ENCODE measurements around the gene HSPA1B.

The HSPA1B gene

DNA sequence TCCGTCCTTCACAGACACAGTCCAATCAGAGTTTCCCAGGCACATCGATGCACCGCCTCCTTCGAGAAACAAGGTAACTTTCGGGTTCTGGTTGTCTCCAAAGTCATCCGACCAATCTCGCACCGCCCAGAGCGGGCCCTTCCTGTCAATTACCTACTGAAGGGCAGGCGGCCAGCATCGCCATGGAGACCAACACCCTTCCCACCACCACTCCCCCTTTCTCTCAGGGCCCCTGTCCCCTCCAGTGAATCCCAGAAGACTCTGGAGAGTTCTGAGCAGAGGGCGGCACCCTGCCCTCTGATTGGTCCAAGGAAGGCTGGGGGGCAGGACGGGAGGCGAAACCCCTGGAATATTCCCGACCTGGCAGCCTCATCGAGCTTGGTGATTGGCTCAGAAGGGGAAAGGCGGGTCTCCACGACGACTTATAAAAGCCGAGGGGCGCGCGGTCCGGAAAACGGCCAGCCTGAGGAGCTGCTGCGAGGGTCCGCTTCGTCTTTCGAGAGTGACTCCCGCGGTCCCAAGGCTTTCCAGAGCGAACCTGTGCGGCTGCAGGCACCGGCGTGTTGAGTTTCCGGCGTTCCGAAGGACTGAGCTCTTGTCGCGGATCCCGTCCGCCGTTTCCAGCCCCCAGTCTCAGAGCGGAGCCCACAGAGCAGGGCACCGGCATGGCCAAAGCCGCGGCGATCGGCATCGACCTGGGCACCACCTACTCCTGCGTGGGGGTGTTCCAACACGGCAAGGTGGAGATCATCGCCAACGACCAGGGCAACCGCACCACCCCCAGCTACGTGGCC is at the start of gene HSPA1B:
TSS of gene HSPA1B (plus strand) at position 453 of the 794 bp plus-strand sequence. CDS start at position 666, 213 bp downstream.
- peaks cover 40% of the 10 kb centered on the region for H3K4me1 Mint-ChIP-seq (ENCODE audit: low read depth)
- peak within 1 kb of the TSS; percentile 97 for H3K4me3 Mint-ChIP-seq
- peak; percentile 98 for DNase-seq (ENCODE audit: low spot score)
- peak within 1 kb of the TSS; percentile 99 for H3K27ac Mint-ChIP-seq
- no peaks in the 10 kb centered on the region for H3K27me3 Mint-ChIP-seq (ENCODE audit: low read depth)
- peaks cover 13% of the 10 kb centered on the region for H3K36me3 Mint-ChIP-seq (ENCODE audit: low read depth)
- H3K9me3 Mint-ChIP-seq, result no peaks in the 10 kb centered on the region

DNA sequence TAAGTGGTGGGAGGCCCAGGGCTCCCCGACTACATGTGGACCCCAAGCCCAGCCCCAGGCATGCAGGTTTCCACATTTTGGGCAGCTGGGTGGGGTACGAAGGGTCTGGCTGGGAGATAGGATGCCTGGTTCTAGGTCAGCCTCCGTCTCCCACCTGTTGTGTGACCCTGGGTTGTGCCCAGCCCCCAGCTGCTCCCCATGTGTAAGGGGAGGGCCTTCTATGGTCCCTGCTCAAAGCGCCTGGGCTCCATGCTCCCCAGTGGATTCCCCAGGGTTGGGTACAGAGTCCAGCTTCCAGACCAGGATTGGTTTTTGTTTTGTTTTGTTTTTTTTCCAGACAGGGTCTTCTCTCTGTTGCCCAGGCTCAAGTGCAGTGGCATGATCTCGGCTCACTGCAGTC is 49.3 kb upstream of the HSPA1B start:
- no peak for DNase-seq (ENCODE audit: low spot score)
- Mint-ChIP-seq H3K4me1 (ENCODE audit: low read depth) (peaks cover 22% of the 10 kb centered on the region), H3K9me3 (no peaks in the 10 kb centered on the region), H3K27ac (no peak overlapping the region), H3K4me3 (no peak overlapping the region), H3K36me3 (ENCODE audit: low read depth) (peaks cover 29% of the 10 kb centered on the region), H3K27me3 (ENCODE audit: low read depth) (no peaks in the 10 kb centered on the region)

DNA sequence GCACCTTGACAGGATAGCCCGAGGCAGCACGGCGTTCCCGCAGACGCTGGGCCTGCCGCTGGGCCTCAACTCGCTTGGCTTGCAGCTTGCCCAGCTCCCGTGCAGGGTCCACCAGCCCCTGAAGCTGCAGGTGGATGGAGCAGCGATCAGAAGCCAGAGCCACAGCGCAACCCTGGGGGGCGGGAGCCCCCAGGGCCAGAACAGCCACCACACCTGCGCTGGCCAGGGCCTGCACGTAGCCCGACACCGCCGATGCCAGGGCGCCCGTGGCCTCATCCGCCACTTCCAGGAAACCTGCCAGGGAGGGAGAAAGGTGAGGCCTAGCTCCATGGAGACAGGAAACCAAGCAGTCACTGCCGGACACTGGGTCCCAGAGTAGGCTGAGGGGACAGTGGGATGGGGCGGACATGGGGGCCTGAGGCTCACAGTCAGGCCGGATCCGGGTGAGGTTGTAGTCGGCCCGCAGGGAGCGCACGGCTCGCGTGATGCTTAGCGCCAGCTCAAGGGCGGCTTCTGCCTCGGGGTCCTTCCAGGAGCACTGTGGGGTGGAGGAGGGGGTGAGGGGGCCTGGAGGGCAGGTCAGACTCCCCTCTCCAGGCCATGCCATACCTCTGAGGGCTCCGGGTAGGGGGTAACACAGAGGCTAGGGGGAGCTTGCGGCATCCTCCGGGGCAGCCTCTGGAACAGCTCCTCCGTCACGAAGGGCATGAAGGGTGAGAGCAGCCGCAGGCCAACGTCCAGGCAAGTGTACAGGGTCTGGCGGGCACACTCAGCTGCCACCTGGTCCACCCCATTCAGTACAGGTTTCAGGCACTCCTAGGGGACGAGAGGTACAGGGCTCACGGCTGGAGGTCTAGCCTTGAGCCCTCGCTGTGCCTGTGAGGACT is 48.3 kb upstream of the HSPA1B start:
- no peak overlapping the region for H3K4me3 Mint-ChIP-seq
- DNase-seq (ENCODE audit: low spot score), result no peak
- H3K9me3 Mint-ChIP-seq, result no peaks in the 10 kb centered on the region
- H3K27ac Mint-ChIP-seq, result no peak overlapping the region
- peaks cover 33% of the 10 kb centered on the region for H3K36me3 Mint-ChIP-seq (ENCODE audit: low read depth)
- H3K27me3 Mint-ChIP-seq (ENCODE audit: low read depth), result no peaks in the 10 kb centered on the region
- H3K4me1 Mint-ChIP-seq (ENCODE audit: low read depth), result peaks cover 22% of the 10 kb centered on the region

DNA sequence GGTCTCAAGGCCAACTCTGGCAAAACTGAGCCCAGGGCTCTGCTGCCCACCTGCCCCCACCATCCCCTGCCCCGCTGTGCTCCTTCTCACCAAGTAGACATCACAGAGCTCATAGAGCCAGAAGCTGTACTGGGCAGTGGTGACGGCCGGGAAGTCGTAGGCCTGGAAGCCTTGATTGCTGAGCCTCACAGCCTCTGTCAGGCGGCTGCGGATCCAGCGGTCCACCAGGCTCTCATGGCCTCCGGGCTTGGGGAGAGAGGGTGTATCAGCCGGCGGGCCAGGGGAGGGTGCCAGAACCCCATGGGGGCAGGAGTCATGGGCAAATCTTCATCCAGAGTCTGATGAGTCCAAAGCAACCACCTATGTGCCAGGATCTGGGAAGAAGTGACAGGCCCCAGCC is 47.6 kb upstream of the HSPA1B start:
- Mint-ChIP-seq H3K27me3 (ENCODE audit: low read depth) (no peaks in the 10 kb centered on the region), H3K36me3 (ENCODE audit: low read depth) (peaks cover 37% of the 10 kb centered on the region), H3K27ac (no peak overlapping the region), H3K4me3 (no peak overlapping the region), H3K4me1 (ENCODE audit: low read depth) (peaks cover 22% of the 10 kb centered on the region), H3K9me3 (no peaks in the 10 kb centered on the region)
- DNase-seq (ENCODE audit: low spot score), result no peak

DNA sequence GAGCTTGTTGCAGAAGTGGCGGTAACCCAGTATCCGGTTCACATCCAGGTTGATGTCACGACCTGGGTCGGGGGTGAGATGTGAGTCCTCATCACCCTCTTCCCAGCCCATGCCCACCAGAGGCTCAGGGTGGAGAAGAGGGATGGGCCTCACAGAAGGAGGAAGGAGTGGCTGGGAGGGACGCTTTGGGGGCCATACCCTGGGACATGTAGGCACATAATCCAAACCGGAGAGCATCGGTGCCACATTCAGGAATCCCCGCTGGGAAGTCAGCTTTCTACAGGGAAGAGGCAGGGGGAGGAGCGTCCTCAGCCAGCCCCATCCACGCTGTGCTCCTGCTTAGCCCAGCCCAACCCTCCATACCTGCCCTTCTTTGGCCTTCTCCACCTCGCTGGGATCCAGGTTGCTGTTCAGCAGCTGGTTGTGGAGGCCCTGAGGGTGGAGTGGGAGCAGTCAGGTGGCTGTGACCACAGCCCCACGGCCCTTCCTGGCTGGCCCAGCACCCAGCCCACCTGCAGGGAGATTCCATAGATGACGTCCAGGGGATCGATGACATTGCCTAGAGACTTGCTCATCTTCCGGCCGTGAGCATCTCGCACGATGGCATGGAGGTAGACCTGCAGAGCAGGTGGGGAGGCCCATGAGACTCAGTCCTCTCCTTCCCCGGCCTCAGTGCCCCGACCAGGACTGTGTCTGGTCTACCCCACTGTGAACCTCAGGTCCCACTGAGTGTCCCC is 46.9 kb upstream of the HSPA1B start:
- peaks cover 38% of the 10 kb centered on the region for H3K36me3 Mint-ChIP-seq (ENCODE audit: low read depth)
- no peak overlapping the region for H3K27ac Mint-ChIP-seq
- peaks cover 17% of the 10 kb centered on the region for H3K4me1 Mint-ChIP-seq (ENCODE audit: low read depth)
- no peak overlapping the region for H3K4me3 Mint-ChIP-seq
- DNase-seq (ENCODE audit: low spot score), result no peak
- no peaks in the 10 kb centered on the region for H3K9me3 Mint-ChIP-seq
- H3K27me3 Mint-ChIP-seq (ENCODE audit: low read depth), result no peaks in the 10 kb centered on the region

DNA sequence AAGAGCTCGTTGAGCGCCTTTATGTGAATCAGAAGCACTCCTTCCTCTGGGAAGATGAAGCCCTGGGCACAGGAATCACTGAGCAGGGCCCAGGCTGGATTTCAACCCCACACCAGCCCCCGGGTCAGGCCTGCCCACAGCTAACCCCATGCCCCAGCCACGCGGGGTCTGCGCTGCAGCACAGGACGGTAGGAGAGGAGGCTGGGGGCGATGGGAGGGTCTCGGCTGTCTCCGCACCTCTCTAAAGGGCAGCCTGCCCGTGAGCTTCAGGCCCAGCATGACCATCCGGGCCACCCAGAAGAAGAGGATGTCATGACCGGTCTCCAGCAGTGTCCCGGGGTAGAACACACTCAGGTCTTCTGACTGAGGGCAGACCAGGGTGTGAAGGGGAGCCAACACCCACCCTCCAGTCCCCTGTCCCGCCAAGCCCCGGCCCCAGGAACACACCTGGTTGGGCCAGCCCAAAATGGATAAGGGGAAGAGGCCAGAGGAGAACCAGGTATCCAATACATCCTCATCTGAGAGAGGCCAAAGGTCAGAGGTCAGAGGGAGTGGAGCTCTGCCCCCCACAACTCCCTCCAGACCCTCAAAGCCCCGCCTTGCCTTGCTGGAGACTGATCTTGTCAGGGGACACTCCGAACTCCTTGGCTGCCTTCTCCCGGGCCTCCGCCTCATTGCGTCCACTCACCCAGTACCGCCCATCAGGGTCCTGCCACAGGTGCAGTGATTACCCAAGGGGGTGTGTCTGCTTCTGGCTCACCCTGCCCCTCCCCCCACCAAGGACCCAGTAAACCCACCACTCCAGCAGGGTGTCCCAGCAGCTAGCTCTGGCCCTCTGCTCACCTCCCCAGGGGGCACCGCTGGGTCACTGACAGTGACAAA is 46.1 kb upstream of the HSPA1B start:
- DNase-seq (ENCODE audit: low spot score), result no peak
- no peaks in the 10 kb centered on the region for H3K27me3 Mint-ChIP-seq (ENCODE audit: low read depth)
- no peaks in the 10 kb centered on the region for H3K9me3 Mint-ChIP-seq
- peaks cover 13% of the 10 kb centered on the region for H3K4me1 Mint-ChIP-seq (ENCODE audit: low read depth)
- peaks cover 40% of the 10 kb centered on the region for H3K36me3 Mint-ChIP-seq (ENCODE audit: low read depth)
- H3K27ac Mint-ChIP-seq, result no peak overlapping the region
- H3K4me3 Mint-ChIP-seq, result no peak overlapping the region

DNA sequence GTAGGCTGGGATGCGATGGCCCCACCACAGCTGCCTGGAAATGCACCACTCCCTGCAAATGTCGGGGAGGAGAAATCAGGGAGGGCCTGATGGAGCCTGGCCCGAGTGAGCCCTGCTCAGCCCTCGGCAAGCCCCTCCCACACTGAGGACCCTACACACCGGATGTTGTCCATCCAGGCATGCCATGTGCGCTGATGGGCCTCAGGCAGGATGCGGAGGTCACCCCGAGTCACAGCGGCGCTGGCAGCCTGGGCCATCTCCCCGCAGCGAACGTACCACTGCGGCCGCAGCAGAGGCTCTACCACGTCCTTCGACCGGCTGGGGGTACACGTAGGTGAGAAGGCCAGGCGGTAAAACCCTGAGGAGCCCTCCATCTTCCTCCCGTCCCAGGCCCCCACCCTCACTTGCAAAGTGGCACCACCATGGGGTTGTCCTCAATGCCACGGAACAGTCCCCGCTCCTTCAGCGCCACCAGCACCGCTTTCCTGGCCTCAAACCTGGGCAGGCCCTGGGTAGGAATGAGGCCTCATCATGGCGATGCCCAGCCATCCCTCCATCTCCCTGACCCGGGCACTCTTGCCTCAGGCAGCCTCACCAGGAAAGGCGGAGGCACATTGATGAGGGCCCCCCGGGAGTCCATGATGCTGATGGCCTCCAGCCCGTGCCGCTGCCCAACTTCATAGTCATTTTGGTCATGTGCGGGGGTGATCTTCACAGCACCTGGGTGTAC is 45.2 kb upstream of the HSPA1B start:
- peaks cover 6% of the 10 kb centered on the region for H3K4me1 Mint-ChIP-seq (ENCODE audit: low read depth)
- H3K9me3 Mint-ChIP-seq, result no peaks in the 10 kb centered on the region
- no peak overlapping the region for H3K27ac Mint-ChIP-seq
- no peak overlapping the region for H3K4me3 Mint-ChIP-seq
- H3K36me3 Mint-ChIP-seq (ENCODE audit: low read depth), result peaks cover 37% of the 10 kb centered on the region
- DNase-seq (ENCODE audit: low spot score), result no peak
- H3K27me3 Mint-ChIP-seq (ENCODE audit: low read depth), result no peaks in the 10 kb centered on the region

DNA sequence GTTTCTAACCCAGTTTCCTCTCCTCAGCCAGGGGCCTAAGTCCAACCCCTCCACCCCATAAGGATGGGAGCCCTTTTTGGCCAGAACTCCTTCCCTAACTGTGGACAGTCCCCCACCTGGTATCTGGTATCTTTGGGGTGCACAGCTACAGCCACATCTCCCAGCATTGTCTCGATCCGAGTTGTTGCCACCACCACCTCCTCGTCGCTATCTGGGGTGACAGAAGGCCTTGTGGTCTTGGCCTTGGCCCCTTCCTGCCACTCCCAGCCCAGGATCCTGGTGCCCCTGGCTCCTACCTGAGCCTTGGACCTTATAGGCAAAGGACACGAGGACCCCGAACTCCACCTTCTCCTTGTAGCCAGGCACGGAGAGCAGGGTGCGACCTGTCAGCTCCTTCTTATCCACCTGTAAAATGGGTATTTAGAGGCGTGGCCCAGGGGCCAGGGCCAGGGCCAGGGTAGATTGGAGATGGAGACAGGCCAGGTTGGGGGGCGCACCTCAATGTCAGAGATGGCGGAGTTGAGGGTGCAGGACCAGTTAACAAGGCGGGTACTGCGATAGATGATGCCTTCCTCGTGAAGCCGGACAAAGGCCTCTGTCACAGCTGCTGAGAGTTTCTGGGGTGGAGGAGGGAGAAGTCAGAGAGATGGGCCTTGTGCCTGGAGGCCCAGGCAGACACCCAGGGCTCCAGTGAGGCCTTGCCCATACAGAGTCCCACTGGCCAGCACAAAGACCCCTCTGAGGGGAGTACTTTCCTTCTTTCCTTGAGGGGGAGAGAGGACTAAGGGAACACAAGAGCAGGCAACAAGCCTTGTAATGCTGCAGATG is 43.2 kb upstream of the HSPA1B start:
- Mint-ChIP-seq H3K36me3 (ENCODE audit: low read depth) (peaks cover 35% of the 10 kb centered on the region), H3K4me3 (no peak overlapping the region), H3K4me1 (ENCODE audit: low read depth) (no peaks in the 10 kb centered on the region), H3K27ac (peak overlapping the region; percentile 12), H3K9me3 (no peaks in the 10 kb centered on the region), H3K27me3 (ENCODE audit: low read depth) (no peaks in the 10 kb centered on the region)
- DNase-seq (ENCODE audit: low spot score), result no peak

DNA sequence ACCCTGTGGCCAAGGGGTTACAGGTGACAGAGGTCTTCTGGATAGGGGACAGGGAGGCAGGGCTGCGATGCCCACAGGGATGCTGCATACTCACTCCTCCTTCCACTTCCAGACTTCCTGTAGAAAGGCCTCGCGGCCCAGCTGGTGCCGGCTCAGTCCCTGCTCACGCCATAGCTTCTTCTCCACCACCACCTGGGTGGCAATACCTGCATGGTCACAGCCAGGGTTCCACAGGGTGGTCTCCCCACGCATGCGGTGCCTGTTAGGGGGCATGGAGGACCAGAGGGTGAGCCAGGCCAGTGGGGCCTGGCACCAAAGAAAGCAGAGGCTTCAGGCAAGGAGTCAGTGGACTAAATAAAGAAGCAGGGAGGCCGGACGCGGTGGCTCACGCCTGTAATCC is 42.1 kb upstream of the HSPA1B start:
- H3K4me3 Mint-ChIP-seq, result no peak overlapping the region
- H3K27me3 Mint-ChIP-seq (ENCODE audit: low read depth), result no peaks in the 10 kb centered on the region
- H3K4me1 Mint-ChIP-seq (ENCODE audit: low read depth), result peaks cover 3% of the 10 kb centered on the region
- no peak for DNase-seq (ENCODE audit: low spot score)
- H3K9me3 Mint-ChIP-seq, result no peaks in the 10 kb centered on the region
- H3K27ac Mint-ChIP-seq, result no peak overlapping the region
- H3K36me3 Mint-ChIP-seq (ENCODE audit: low read depth), result peaks cover 36% of the 10 kb centered on the region

DNA sequence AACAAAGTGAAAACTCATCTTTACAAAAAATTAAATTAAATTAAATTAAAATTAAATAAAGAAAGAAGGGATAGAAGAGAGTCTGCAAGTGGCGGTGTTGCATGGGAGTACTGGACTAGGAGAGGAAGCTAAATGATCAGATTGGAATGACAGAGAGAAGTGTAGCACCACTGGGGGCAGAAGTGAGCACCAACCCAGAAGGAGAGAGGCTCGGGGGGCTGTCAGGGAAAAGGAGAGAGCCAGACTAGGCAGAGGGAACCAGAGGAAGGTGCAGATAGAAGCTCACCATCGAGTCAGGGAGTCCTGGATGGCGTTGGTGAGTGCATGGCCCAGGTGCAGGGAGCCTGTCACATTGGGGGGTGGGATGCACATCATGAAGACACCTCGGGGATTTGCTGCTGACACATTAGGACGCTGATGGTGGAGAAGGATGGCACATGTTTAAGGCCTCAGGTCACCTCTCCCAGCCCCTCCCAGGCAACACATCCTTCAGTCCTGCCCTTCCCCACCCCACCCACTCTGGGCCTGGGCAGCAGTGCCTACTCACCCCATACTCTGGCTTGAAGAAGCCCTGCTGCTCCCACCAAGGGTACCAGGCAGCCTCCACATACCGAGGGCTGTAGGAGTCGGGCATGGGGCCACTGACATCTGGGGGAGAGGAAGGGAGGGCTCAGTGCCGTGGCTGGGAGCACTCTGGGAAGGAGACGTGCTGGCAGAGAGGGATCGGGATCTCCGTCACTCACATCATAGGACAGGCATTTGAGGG is 36.0 kb upstream of the HSPA1B start:
- no peak for DNase-seq (ENCODE audit: low spot score)
- Mint-ChIP-seq H3K27ac (peak overlapping the region; percentile 42), H3K4me3 (no peak overlapping the region), H3K9me3 (no peaks in the 10 kb centered on the region), H3K27me3 (ENCODE audit: low read depth) (no peaks in the 10 kb centered on the region), H3K36me3 (ENCODE audit: low read depth) (peaks cover 39% of the 10 kb centered on the region), H3K4me1 (ENCODE audit: low read depth) (peaks cover 15% of the 10 kb centered on the region)

DNA sequence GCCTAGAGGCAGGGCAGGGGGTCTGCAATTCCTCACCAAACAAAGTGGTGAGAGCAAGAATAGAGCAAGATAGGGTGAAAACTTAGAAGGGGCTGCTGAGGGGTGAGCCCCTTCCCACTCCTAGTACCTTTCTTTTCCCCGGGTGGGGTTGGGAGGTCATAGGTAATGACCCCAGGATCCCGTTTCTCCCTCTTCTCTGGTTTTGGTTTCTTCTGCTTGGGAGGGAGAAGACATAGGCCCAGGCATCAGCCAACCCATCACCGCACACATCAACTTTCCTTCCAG is 35.5 kb upstream of the HSPA1B start:
- H3K27me3 Mint-ChIP-seq (ENCODE audit: low read depth), result no peaks in the 10 kb centered on the region
- peaks cover 39% of the 10 kb centered on the region for H3K36me3 Mint-ChIP-seq (ENCODE audit: low read depth)
- peak overlapping the region; percentile 9 for H3K27ac Mint-ChIP-seq

DNA sequence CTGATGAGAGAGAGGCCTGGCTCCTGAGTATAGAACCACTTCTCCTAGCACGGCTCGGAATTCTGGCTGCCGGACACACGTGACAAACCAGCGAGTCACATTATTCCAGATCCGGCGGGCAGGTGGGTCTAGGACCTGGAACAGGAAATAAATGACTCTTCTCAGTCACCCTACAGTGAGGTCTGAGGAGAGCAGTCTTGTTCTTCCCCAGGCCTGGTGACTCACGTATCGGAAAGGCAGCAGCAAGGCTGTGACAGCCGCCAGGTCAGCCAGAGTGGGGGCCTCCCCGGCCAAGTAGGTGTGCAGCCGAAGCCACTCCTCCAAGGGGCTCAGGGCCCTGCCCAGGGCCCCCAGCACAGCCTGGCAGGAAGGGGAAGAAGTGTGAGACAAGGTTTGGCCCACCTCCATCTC is 34.8 kb upstream of the HSPA1B start:
- no peak overlapping the region for H3K27ac Mint-ChIP-seq
- peaks cover 45% of the 10 kb centered on the region for H3K36me3 Mint-ChIP-seq (ENCODE audit: low read depth)
- peak overlapping the region; percentile 32 for H3K4me3 Mint-ChIP-seq
- no peaks in the 10 kb centered on the region for H3K9me3 Mint-ChIP-seq
- H3K4me1 Mint-ChIP-seq (ENCODE audit: low read depth), result peaks cover 24% of the 10 kb centered on the region
- no peaks in the 10 kb centered on the region for H3K27me3 Mint-ChIP-seq (ENCODE audit: low read depth)
- DNase-seq (ENCODE audit: low spot score), result no peak

More for the DNA sequence above, 35.5 kb upstream of the HSPA1B start:
- Mint-ChIP-seq H3K9me3 (no peaks in the 10 kb centered on the region), H3K4me1 (ENCODE audit: low read depth) (peaks cover 16% of the 10 kb centered on the region), H3K4me3 (no peak overlapping the region)
- DNase-seq (ENCODE audit: low spot score), result no peak
